Measurements from ENCODE around the gene ADGRD1. TPM values are rescaled to one million over a fixed set of nuclear protein-coding genes. Genes with fewer than 3 reads are reported as not detected.

Gene ADGRD1
- total RNA-seq, 2 donors from 2014 or later, result 21.3 to 37.0 TPM

DNA sequence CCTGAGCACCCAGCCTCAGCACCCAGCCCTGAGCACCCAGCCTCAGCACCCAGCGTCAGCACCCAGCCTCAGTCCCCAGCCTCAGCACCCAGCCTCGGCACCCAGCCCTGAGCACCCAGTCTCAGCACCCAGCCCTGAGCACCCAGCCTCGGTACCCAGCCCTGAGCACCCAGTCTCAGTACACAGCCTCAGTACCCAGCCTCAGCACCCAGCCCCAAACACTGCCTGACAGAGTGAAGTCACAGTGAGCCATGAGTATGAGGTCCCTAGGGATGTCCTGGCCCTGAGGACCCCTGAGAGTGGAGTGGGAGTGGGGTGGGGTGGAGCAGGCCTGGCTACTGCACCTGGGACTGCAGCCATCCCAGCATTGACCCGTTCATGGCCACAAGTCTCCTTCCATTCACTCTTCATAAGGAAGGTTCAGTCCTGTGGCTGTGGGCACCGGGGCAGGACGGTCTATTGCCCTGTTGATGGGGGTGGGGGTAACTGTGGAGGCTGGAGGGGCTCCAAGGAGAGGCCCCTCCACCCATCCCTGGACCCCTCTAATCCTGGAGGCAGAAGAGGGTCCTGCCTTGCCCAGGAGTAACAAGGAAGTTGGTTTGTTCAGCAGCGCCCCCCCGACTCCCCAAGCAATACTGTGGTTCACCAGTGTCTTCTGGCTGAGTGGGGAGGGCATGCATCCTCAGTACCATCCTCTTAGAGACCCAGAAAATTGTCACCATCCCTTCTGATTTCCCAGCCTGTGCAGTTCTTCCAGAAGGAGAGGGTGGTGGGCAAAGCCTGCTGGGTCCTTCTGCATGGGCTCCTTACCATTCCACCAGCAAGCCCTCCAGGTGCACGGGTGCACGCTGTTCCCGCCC, 140.5 kb downstream of the ADGRD1 start:
- H3K4me1 ChIP-seq (ENCODE audit: control insufficient read depth in 1 of 2, low read depth in 2 of 2), result peaks cover 0 to 8% of the 10 kb centered on the region in 2 donors
- no peak for DNase-seq (ENCODE audit: low spot score)
- no peak overlapping the region for H3K27ac ChIP-seq
- H3K4me3 ChIP-seq, result no peak overlapping the region
- TF ChIP-seq, protein P1, sequence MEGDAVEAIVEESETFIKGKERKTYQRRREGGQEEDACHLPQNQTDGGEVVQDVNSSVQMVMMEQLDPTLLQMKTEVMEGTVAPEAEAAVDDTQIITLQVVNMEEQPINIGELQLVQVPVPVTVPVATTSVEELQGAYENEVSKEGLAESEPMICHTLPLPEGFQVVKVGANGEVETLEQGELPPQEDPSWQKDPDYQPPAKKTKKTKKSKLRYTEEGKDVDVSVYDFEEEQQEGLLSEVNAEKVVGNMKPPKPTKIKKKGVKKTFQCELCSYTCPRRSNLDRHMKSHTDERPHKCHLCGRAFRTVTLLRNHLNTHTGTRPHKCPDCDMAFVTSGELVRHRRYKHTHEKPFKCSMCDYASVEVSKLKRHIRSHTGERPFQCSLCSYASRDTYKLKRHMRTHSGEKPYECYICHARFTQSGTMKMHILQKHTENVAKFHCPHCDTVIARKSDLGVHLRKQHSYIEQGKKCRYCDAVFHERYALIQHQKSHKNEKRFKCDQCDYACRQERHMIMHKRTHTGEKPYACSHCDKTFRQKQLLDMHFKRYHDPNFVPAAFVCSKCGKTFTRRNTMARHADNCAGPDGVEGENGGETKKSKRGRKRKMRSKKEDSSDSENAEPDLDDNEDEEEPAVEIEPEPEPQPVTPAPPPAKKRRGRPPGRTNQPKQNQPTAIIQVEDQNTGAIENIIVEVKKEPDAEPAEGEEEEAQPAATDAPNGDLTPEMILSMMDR (IDR thresholded peaks at IDR 0.05), result no peak
- H3K36me3 ChIP-seq, result no peaks in the 10 kb centered on the region
- no peak for ATAC-seq (ENCODE audit: insufficient number of reproducible peaks, low FRiP score, low read depth)
- H3K9me3 ChIP-seq, result no peaks in the 10 kb centered on the region
- no peaks in the 10 kb centered on the region for H3K27me3 ChIP-seq (replicated peaks; ENCODE audit: insufficient read depth)

DNA sequence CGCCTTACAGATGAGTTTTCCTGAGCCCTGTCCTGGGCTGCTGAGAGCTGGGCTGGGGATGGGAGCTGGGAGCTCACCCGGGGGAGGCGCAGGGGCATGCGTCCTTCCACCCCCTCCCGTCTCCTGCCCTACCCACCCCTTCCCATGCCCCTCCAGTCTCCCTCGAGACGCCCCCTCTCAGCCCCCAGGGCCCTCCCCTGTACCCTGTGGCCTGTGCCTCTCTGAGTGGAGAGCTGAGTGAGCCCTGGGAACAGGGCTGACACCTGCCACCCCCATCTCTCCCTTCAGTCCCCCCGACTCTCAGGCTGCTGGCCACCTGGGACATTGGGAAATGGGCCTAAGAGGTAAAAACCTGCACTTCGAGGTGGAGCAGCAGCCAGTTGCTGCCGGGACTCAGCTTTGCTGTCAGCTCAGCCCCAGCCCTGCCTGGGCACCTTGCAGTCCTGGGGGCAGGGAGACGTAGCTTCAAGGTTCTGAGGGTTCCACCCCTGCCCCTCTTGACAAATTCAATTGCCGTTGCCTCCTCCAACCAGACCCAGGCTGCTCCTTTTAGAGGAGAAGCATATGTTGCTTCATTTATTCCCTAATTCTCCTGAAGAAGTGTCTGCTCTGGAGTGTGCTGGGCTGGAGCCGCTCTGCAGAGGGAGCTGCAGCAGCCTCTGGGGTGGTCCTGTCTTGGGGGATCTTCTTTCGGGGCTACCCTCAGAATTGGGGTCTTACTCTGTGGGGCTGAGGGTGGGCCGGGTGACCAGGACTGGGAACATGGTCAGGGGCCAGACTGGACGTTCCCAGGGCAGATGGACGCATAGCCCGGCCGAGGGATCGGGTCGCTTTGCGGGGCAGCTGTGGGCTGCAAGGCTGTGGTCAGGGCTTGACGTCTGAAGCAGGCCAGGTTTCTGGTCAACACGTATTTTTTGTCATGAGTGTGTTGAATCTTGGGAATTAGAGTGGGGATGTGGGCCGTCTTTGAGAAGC, 141.4 kb downstream of the ADGRD1 start:
- peaks cover 0 to 8% of the 10 kb centered on the region in 2 donors for H3K4me1 ChIP-seq (ENCODE audit: control insufficient read depth in 1 of 2, low read depth in 2 of 2)
- no peak for DNase-seq (ENCODE audit: low spot score)
- no peak overlapping the region for H3K27ac ChIP-seq

DNA sequence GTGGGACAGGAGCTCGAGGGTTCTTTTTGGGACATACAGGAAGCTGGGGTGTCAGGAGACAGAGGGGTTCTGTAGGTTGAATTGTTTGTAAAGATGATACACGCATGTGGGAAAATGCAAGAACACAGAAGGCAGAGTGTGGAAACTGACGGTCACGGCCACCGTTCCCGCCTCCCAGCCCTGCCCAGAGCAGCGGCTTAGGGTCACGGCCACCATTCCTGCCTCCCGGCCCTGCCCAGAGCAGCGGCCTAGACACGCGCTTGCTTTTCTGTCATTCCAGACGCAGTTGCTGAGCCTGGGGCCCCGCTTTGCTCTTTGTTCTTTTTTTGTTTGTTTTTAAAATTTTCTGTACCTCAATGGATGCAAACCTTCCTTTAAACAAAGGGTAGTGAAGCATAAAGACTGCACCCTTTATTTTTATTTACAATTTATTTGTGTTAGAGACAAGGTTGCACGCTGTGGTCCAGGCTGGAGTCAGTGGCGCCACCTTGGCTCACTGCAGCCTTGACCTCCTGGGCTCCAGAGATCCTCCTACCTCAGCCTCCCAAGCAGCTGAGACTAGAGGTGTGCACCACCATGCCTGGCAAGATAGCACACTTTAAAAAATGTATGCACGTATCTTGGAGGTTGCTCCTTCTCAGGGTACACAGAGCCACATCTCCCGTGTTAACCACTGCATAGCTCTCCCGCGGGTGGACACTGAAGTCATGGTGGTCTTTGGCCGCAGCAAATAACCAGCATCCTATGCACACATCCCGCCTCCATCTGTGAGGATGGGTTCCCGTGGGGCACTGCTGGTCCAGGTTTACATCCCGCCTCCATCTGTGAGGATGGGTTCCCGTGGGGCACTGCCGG, 142.3 kb downstream of the ADGRD1 start:
- Histone ChIP-seq H3K4me3 (no peak overlapping the region), H3K27ac (no peak overlapping the region), H3K4me1 (ENCODE audit: control insufficient read depth in 1 of 2, low read depth in 2 of 2) (peaks cover 0 to 8% of the 10 kb centered on the region in 2 donors), H3K9me3 (no peaks in the 10 kb centered on the region), H3K27me3 (replicated peaks; ENCODE audit: insufficient read depth) (no peaks in the 10 kb centered on the region), H3K36me3 (no peaks in the 10 kb centered on the region)
- TF ChIP-seq, protein P1 (IDR thresholded peaks at IDR 0.05), result no peak
- no peak for DNase-seq (ENCODE audit: low spot score)
- no peak for ATAC-seq (ENCODE audit: insufficient number of reproducible peaks, low FRiP score, low read depth)

More for the DNA sequence above, 141.4 kb downstream of the ADGRD1 start:
- no peaks in the 10 kb centered on the region for H3K36me3 ChIP-seq
- no peak for ATAC-seq (ENCODE audit: insufficient number of reproducible peaks, low FRiP score, low read depth)
- H3K27me3 ChIP-seq (replicated peaks; ENCODE audit: insufficient read depth), result no peaks in the 10 kb centered on the region
- H3K9me3 ChIP-seq, result no peaks in the 10 kb centered on the region
- TF ChIP-seq, protein P1 (IDR thresholded peaks at IDR 0.05), result no peak
- no peak overlapping the region for H3K4me3 ChIP-seq

DNA sequence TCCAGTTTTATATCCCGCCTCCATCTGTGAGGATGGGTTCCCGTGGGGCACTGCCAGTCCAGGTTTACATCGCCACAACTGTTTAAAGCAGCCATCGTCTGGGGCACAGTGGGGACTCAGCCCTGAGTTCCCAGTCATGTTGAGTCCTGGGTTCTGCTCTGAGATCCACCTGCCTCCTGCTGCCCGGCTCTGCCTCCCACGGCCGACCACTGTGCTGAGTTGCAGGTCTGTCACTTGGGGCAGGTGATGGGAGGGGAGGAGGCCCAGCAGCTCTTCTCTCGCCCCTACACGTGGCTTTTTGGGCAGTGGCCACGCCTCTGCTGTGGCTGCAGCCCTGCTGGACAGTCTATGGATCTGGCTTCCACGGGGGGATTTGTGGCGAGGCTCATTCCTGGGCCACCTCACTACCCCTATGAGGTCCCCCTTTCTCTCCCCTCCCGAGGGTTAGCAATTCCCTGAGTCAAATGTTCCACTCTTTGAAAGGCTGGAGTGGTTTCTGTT, 143.0 kb downstream of the ADGRD1 start:
- TF ChIP-seq, protein P1 (IDR thresholded peaks at IDR 0.05), result no peak
- no peak for DNase-seq (ENCODE audit: low spot score)
- Histone ChIP-seq H3K9me3 (no peaks in the 10 kb centered on the region), H3K4me1 (ENCODE audit: control insufficient read depth in 1 of 2, low read depth in 2 of 2) (peaks cover 0 to 8% of the 10 kb centered on the region in 2 donors), H3K27me3 (replicated peaks; ENCODE audit: insufficient read depth) (no peaks in the 10 kb centered on the region), H3K27ac (no peak overlapping the region), H3K36me3 (no peaks in the 10 kb centered on the region), H3K4me3 (no peak overlapping the region)
- no peak for ATAC-seq (ENCODE audit: insufficient number of reproducible peaks, low FRiP score, low read depth)
